HEK293 (cell line): Measurements from ENCODE around the gene SLC26A11.
"Not testable (repeated sequence)": the region's sequence is repeated elsewhere in the genome, so short reads cannot be mapped to it uniquely, and the experiment has no call there.

Source experiments
- CTCF ChIA-PET: fragments of 350-600 bp; formaldehyde crosslinking; extraction: SDS; loops from one replicate; lab custom pipeline; 2021; ENCODE audit warnings: antibody characterized with exemption; lab: Yijun Ruan, JAX
- POLR2A ChIA-PET: fragments of 300-600 bp; formaldehyde crosslinking; extraction: SDS; loops from one replicate; lab custom pipeline; 2020; ENCODE audit warnings: antibody characterized with exemption, inconsistent platforms; lab: Yijun Ruan, JAX
- H3K27ac ChIP-seq: fragments of 200-500 bp; sonication (Bioruptor generic); 2 replicates; pipeline ENCODE4 v1.5.1; 2014; ENCODE audit warnings: low read depth, low read length, control low read depth, inconsistent platforms; ENCODE audit errors: extremely low read depth
- H3K36me3 ChIP-seq, 2 experiments: fragments of 200-500 bp in 1 of 2; sonication (Bioruptor generic) in 1 of 2; 1 replicate in 1 of 2; 2 replicates in 1 of 2; pipeline ENCODE4 v1.5.1; 2014 to 2017; ENCODE audit warnings: inconsistent platforms in 2 of 2, low read length in 2 of 2; ENCODE audit not compliant: control insufficient read depth in 2 of 2, insufficient read depth in 1 of 2
- H3K4me1 ChIP-seq: fragments of 200-500 bp; sonication (Bioruptor generic); 2 replicates; pipeline ENCODE4 v1.5.1; 2014; ENCODE audit warnings: mild to moderate bottlenecking, low read length, inconsistent platforms; ENCODE audit not compliant: control insufficient read depth, insufficient read depth
- H3K4me3 ChIP-seq: 2 replicates; pipeline ENCODE4 v1.5.1; 2011; ENCODE audit warnings: low read depth, mild to moderate bottlenecking, control low read depth, low read length, moderate library complexity
- H3K9me3 ChIP-seq: fragments of 200-500 bp; sonication (Bioruptor generic); 2 replicates; pipeline ENCODE4 v1.5.1; 2014; ENCODE audit warnings: low read depth, low read length, inconsistent platforms; ENCODE audit not compliant: control insufficient read depth, insufficient read depth
- ELK4 ChIP-seq: IDR thresholded peaks from 2 replicates; pipeline ENCODE4 v1.6.1; 2011; ENCODE audit warnings: mild to moderate bottlenecking, low read depth, low read length, borderline replicate concordance
- FEZF1 ChIP-seq: fragments of 450-650 bp; formaldehyde crosslinking; IDR thresholded peaks from 2 replicates; pipeline ENCODE4 v1.5.1; 2016; ENCODE audit warnings: missing biosample characterization, missing genetic modification characterization
- GLIS1 ChIP-seq: fragments of 450-650 bp; formaldehyde crosslinking; IDR thresholded peaks from 2 replicates; pipeline ENCODE4 v1.5.1; 2016; ENCODE audit warnings: missing biosample characterization, missing genetic modification characterization
- KLF10 ChIP-seq: fragments of 450-650 bp; IDR thresholded peaks from 2 replicates; pipeline ENCODE4 v1.5.1; 2018; ENCODE audit warnings: missing biosample characterization, mild to moderate bottlenecking, missing genetic modification characterization
- KLF7 ChIP-seq: fragments of 450-650 bp; formaldehyde crosslinking; IDR thresholded peaks from 2 replicates; pipeline ENCODE4 v1.5.1; 2016; ENCODE audit warnings: missing biosample characterization, missing genetic modification characterization, borderline replicate concordance
- KLF9 ChIP-seq: fragments of 450-650 bp; formaldehyde crosslinking; IDR thresholded peaks from 2 replicates; pipeline ENCODE4 v1.5.1; 2016; ENCODE audit warnings: missing biosample characterization, missing genetic modification characterization, low read depth
- MEIS1 ChIP-seq: sonication (generic); formaldehyde crosslinking; IDR thresholded peaks from 2 replicates; pipeline ENCODE4 v1.8.1; 2022; ENCODE audit warnings: missing genetic modification reagents, mild to moderate bottlenecking, borderline replicate concordance
- PRDM10 ChIP-seq: fragments of 450-650 bp; formaldehyde crosslinking; IDR thresholded peaks from 2 replicates; pipeline ENCODE4 v1.5.1; 2016; ENCODE audit warnings: missing biosample characterization, missing genetic modification characterization
- SCRT2 ChIP-seq: fragments of 450-650 bp; formaldehyde crosslinking; IDR thresholded peaks from 2 replicates; pipeline ENCODE4 v1.5.1; 2016; ENCODE audit warnings: missing biosample characterization, missing genetic modification characterization
- ZBTB26 ChIP-seq: fragments of 450-650 bp; formaldehyde crosslinking; optimal IDR thresholded peaks from 2 replicates; pipeline ENCODE3; 2016; ENCODE audit warnings: missing biosample characterization, mild to moderate bottlenecking, missing genetic modification characterization
- ZBTB6 ChIP-seq: fragments of 450-650 bp; formaldehyde crosslinking; IDR thresholded peaks from 2 replicates; pipeline ENCODE4 v1.5.1; 2017; ENCODE audit warnings: missing biosample characterization, missing genetic modification characterization
- ZNF10 ChIP-seq: fragments of 450-650 bp; formaldehyde crosslinking; IDR thresholded peaks from 2 replicates; pipeline ENCODE4 v1.5.1; 2017; ENCODE audit warnings: missing biosample characterization, missing genetic modification characterization
- ZNF112 ChIP-seq: fragments of 450-650 bp; formaldehyde crosslinking; IDR thresholded peaks from 2 replicates; pipeline ENCODE4 v1.5.0; 2017; ENCODE audit warnings: missing biosample characterization, missing genetic modification characterization
- ZNF362 ChIP-seq: fragments of 450-650 bp; formaldehyde crosslinking; IDR thresholded peaks from 2 replicates; pipeline ENCODE4 v1.5.1; 2016; ENCODE audit warnings: missing biosample characterization, missing genetic modification characterization
- ZNF394 ChIP-seq: fragments of 450-650 bp; formaldehyde crosslinking; IDR thresholded peaks from 2 replicates; pipeline ENCODE4 v1.5.1; 2016; ENCODE audit warnings: missing biosample characterization, missing genetic modification characterization, mild to moderate bottlenecking, moderate library complexity, borderline replicate concordance
- ZNF501 ChIP-seq: fragments of 450-650 bp; formaldehyde crosslinking; IDR thresholded peaks from 2 replicates; pipeline ENCODE4 v1.5.1; 2016; ENCODE audit warnings: missing biosample characterization, missing genetic modification characterization
- ZNF549 ChIP-seq: fragments of 450-650 bp; IDR thresholded peaks from 2 replicates; pipeline ENCODE4 v1.5.1; 2018; ENCODE audit warnings: missing biosample characterization, missing genetic modification characterization, mild to moderate bottlenecking, inconsistent platforms, moderate library complexity
- ZNF555 ChIP-seq: fragments of 450-650 bp; formaldehyde crosslinking; conservative IDR thresholded peaks from 2 replicates; pipeline ENCODE4 v1.5.1; 2017; ENCODE audit warnings: missing biosample characterization, mild to moderate bottlenecking, missing genetic modification characterization, inconsistent platforms
- ZNF658 ChIP-seq: fragments of 450-650 bp; formaldehyde crosslinking; IDR thresholded peaks from 2 replicates; pipeline ENCODE4; 2016; ENCODE audit warnings: missing biosample characterization, missing genetic modification characterization
- ZNF701 ChIP-seq: fragments of 450-650 bp; formaldehyde crosslinking; IDR thresholded peaks from 2 replicates; pipeline ENCODE4 v1.5.1; 2016; ENCODE audit warnings: missing biosample characterization, missing genetic modification characterization

Gene SLC26A11

GRCh38 chr17:80199295-80199694, 20.9 kb upstream of the SLC26A11 start:
- ChIA-PET POLR2A (interaction anchor here (0.6 to 0.7 kb wide), 6 partner anchors 19 to 924 kb away, joined by 3 to 6 read pairs (median 4); no protein-coding TSS in a partner anchor), CTCF (interaction anchor here (0.6 to 1.1 kb wide), 4 partner anchors 98 to 183 kb away, joined by 3 to 4 read pairs (median 3); partner anchors contain the start of gene GAA)
- not testable (repeated sequence) for H3K27ac ChIP-seq, H3K4me1 ChIP-seq, H3K4me3 ChIP-seq, H3K9me3 ChIP-seq, H3K36me3 ChIP-seq
- TF ChIP-seq ZBTB6 (tag by site-specific recombination) (peak; percentile 55; the same call in 1 of the 2 replicates), PRDM10 (tag by site-specific recombination) (0 out of 2 replicates have a peak, but pooled peaks have one; percentile 6), ZNF362 (tag by site-specific recombination) (peak; percentile 74; the same call in 1 of the 2 replicates)

GRCh38 chr17:80201446-80201845, 18.8 kb upstream of the SLC26A11 start:
- Histone ChIP-seq H3K36me3 (no peaks in the 10 kb centered on the region; a peak in 1 of 3 replicates), H3K9me3 (no peaks in the 10 kb centered on the region), H3K27ac (no peak overlapping the region), H3K4me1 (no peaks in the 10 kb centered on the region), H3K4me3 (no peak overlapping the region)
- POLR2A ChIA-PET: no interaction called here
- CTCF ChIA-PET: no interaction called here
- TF ChIP-seq ZNF394 (tag by site-specific recombination) (no peak), KLF9 (tag by site-specific recombination) (no peak), ZNF658 (tag by site-specific recombination) (no peak), KLF7 (tag by site-specific recombination) (no peak), ZNF112 (no peak), ZNF555 (tag by site-specific recombination) (no peak), ZNF549 (tag by site-specific recombination) (no peak), ZBTB26 (tag by site-specific recombination) (no peak), KLF10 (tag by site-specific recombination) (no peak), ZNF701 (tag by site-specific recombination) (no peak), GLIS1 (tag by site-specific recombination) (no peak), FEZF1 (no peak), ELK4 (no peak), ZNF501 (no peak), ZNF362 (tag by site-specific recombination) (no peak), SCRT2 (tag by site-specific recombination) (no peak), ZNF10 (tag by site-specific recombination) (no peak), MEIS1 (CRISPR knock-in tag) (no peak)
